Gastrocnemius medialis (tissue), 4 donors: Measurements from ENCODE around the gene BCAP31.
"Not testable (repeated sequence)": the region's sequence is repeated elsewhere in the genome, so short reads cannot be mapped to it uniquely, and the experiment has no call there.

Experiments used
- CTCF ChIP-seq, 5 experiments: fragments of 450-650 bp in 3 of 5; fragments of 200-600 bp in 2 of 5; sonication (generic) in 2 of 5; IDR thresholded peaks in 4 of 5; conservative IDR thresholded peaks in 1 of 5; 1 replicate in 4 of 5; 2 replicates in 1 of 5; pipeline ENCODE4 v1.5.1; 2016 to 2019; ENCODE audit warnings: antibody characterized with exemption in 5 of 5, mild to moderate bottlenecking in 3 of 5, moderate library complexity in 3 of 5
- POLR2A ChIP-seq, 2 donors: fragments of 450-650 bp; IDR thresholded peaks; one replicate each; pipeline ENCODE4 v1.6.1; 2017; ENCODE audit warnings: antibody characterized with exemption in 2 of 2, mild to moderate bottlenecking in 2 of 2, moderate library complexity in 2 of 2

- not testable (repeated sequence) for TF ChIP-seq CTCF (IDR thresholded peaks at IDR 0.05 in 4 of 5, conservative IDR thresholded peaks at IDR 0.05 in 1 of 5); POLR2A (IDR thresholded peaks at IDR 0.05)
Measured at GRCh38 chrX:153746991-153747390, 22.8 kb upstream of the BCAP31 start.
